GM12801 (cell line): Measurements from ENCODE around the gene CDC14C.

Experiments
- TF ChIP-seq, protein P1 (sequence below): IDR thresholded peaks from one replicate; pipeline ENCODE4 v1.5.1; 2011; ENCODE audit warnings: control low read depth; ENCODE audit not compliant: insufficient read length; ENCODE audit errors: extremely low read depth

The CDC14C gene

DNA sequence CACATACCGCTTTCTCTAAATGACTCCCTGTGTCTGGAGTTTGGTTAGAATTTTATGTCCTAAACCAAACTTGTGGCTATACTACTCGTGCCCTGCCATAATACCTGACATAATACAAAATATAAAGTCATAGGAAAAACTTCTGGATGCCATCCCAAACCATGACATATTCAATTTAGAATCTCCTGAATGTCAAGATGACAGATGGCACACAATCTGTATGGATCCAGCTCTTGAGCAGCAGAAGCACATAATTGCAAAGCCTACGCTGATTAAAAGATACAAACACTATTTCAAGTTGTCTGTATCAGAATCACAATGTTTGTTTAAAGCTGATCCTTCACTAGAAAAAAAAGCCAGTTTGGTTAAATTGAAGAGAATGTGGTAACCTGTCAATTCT lies 22.4 kb upstream of the CDC14C start:
- TF ChIP-seq, protein P1, sequence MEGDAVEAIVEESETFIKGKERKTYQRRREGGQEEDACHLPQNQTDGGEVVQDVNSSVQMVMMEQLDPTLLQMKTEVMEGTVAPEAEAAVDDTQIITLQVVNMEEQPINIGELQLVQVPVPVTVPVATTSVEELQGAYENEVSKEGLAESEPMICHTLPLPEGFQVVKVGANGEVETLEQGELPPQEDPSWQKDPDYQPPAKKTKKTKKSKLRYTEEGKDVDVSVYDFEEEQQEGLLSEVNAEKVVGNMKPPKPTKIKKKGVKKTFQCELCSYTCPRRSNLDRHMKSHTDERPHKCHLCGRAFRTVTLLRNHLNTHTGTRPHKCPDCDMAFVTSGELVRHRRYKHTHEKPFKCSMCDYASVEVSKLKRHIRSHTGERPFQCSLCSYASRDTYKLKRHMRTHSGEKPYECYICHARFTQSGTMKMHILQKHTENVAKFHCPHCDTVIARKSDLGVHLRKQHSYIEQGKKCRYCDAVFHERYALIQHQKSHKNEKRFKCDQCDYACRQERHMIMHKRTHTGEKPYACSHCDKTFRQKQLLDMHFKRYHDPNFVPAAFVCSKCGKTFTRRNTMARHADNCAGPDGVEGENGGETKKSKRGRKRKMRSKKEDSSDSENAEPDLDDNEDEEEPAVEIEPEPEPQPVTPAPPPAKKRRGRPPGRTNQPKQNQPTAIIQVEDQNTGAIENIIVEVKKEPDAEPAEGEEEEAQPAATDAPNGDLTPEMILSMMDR: no peak

DNA sequence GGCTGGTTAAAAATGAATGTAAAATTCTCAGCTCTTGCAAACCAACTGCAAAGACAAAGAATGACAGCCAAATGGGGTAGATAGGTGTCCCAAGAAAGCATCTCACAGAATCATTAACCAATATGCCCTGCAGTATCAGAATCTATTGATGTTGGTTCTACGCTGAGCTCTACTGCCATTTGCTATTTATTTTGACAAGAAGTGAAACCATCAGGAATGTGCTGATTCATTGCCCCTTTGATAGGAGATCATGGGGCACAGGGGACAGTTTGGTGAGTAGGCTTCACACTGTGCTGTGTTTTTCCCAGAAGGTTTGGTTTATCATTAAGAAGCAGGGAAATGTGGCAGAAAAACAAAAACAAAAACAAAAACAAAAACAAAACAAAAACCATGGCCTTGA lies 19.4 kb upstream of the CDC14C start:
- TF ChIP-seq, protein P1: no peak

DNA sequence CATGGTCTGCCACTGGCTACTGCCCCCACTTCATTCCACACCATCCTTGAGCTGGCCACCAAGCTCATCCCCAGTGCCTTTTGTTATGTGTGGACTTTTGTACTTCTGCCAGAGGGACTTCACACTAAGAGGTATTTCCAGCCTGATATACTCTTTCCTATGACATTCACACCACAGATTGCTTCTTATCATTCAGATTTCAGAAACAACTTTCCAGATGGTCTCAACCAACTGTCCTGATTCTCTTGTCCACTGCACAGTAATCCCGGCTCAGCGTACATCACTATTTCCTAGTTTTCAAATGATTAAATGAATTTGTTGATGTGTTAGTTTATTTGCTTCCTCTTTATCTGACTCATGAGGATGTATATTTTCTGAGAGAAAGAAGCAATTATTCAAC lies 7.1 kb downstream of the CDC14C start:
- TF ChIP-seq, protein P1: no peak

DNA sequence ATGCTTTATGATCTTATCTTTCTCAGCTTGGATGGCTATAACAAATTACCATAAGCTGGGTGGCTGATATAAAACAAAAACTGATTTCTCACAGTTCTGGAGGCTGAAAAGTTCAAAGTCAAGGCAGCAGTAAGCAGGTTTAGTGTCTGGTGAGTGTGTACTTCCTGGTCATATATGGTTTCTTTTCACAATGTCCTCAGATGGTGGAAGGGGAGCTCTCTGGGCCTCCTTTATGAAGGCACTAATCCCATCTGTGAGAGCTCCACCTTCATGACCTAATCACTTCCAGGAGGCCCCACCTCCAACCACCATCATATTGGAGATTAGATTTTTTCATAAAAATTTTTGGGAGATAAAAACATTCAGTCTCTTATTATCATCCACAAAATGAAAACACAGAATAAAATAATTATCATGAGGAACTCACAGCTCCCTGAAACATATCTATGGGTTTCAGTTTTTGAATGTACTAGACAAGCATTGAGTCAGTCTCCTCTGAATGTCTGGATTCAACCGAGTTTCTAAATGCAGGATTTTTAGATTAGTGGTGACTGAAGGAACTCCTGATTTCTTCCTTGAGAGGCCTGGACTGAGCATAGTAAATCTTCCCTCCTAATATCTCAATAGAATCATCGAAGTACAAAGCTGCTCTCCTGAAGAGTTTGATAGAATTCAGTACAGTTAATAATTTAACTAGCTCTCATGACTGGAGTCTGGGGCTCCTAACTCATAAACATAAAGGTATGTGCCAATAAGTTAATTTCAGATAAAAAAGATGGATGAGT lies 8.0 kb downstream of the CDC14C start:
- TF ChIP-seq, protein P1: no peak

DNA sequence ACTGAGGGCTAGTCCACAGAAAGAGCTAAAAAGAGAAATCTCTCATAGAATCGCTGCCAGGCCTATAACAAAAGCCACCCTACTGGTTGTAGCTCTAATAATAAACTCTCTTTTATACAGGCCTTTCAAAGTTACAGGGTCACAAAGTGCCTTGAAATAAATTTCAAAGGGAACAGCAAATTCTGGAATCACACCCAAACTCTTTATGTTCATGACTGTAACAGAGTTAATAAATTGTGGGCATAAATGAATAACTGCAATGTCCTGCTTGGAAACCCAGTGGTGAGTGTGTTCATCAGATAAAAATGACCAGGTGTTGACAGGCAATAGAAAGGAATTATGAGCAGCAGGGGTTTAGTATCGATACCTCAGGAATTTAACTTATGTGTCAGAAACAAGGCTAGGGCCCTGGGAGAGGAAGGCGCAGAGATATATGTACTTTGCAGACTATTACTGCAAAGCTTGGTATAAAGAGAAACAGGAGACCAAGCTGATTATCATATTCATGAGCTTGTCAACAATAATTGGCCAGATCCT lies 9.3 kb downstream of the CDC14C start:
- TF ChIP-seq, protein P1: no peak

DNA sequence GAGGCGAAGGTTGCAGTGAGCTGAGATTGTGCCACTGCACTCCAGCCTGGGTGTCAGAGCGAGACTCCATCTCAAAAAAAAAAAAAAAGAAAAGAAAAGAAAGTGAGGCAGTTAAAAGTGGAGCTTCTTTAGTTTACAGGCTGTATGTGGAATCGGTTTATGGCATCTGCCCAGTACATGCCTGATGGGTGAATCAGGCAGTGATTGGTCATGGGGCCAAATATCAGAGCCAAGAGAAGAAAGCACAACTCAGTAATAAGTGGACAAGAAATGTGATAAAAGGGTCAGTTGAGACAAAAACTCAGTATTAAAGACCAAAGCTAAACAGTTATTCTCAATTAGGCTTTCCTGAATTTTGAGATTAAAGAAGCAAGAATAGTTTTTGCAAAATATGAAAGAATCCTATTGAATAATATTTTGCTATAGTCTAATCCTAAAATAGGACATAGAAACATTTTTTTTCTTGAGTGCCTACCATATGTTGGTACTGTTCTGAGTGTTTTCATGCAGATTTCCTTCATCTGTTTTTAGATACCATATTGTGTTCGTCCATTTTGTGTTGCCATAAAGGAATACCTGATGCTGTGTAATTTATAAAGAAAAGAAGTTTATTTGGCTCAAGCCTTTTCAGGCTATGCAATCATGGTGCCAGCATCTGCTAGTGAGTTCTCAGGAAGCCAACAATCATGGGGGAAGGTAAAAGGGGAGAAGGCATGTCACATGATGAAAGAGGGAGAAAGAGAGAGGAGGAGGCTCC lies 14.4 kb downstream of the CDC14C start:
- TF ChIP-seq, protein P1: no peak

DNA sequence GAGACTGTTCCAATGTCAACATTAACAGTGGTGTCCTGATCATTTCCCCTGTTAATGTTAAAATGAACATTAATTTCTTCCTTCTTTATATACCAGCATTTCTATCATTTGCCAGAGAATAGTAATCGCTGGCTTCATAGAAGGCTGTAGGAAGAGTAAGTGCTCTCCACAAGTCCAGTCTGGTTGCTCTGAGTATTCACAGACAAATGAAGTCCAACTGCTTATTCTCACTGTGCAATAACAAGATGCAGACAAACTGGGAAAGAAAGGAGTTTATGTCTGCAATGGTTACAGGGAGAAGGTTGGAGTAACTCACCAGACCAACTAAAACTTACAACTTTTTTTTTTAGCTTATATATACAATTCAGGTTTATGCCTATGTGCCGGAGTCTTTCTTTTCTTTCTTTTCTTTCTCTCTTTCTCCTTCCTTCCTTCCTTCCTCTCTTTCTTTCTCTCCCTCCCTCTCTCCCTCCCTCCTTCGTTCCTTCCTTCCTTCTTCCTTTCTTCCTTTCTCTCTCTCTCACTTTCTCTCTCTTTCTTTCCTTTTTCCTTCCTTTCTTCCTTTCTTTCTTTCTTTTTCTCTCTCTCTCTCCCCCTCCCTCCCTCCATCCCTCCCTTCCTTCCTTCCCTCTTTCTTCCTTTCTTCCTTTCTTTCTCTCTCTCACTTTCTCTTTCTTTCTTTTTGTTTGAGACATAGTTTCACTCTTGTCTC lies 19.1 kb downstream of the CDC14C start:
- TF ChIP-seq, protein P1: no peak
